Aorta (tissue), 5 donors: ENCODE data around the gene MYPN. TPM values are rescaled to one million over a fixed set of nuclear protein-coding genes. Genes with fewer than 3 reads are reported as not detected.
"Not testable (repeated sequence)": the region's sequence is repeated elsewhere in the genome, so short reads cannot be mapped to it uniquely, and the experiment has no call there.

Experiments
- ATAC-seq: fragments of 200-7000 bp; cut with Tn5 transposase; one replicate; pipeline ENCODE4 v1.9.1; 2022; ENCODE audit warnings: moderate library complexity; ENCODE audit not compliant: low FRiP score
- DNase-seq, 2 donors: peaks; one replicate each; pipeline ENCODE4 v3.0.0-alpha.2; 2020
- H3K27ac ChIP-seq, 2 donors: one replicate each; pipeline ENCODE4 v1.5.1; 2013; ENCODE audit warnings: low read length in 2 of 2, mild to moderate bottlenecking in 2 of 2, moderate library complexity in 2 of 2, control low read depth in 1 of 2, inconsistent platforms in 1 of 2, low read depth in 1 of 2
- H3K27me3 ChIP-seq, 2 donors: one replicate each; pipeline ENCODE4 v1.6.1; 2013; ENCODE audit warnings: control low read depth in 1 of 2, low read length in 1 of 2, mild to moderate bottlenecking in 1 of 2, moderate library complexity in 1 of 2; ENCODE audit not compliant: insufficient read depth in 2 of 2, control insufficient read depth in 1 of 2
- H3K36me3 ChIP-seq, 2 donors: one replicate each; pipeline ENCODE4 v1.6.1; 2013; ENCODE audit warnings: control low read depth in 1 of 2, low read length in 1 of 2, mild to moderate bottlenecking in 1 of 2; ENCODE audit not compliant: insufficient read depth in 2 of 2, control insufficient read depth in 1 of 2
- H3K4me1 ChIP-seq, 2 donors: one replicate each; pipeline ENCODE4 v1.6.1; 2013; ENCODE audit warnings: low read length in 2 of 2, control low read depth in 1 of 2, mild to moderate bottlenecking in 1 of 2, moderate library complexity in 1 of 2; ENCODE audit not compliant: insufficient read depth in 2 of 2, control insufficient read depth in 1 of 2
- H3K4me3 ChIP-seq, 2 donors: one replicate each; pipeline ENCODE4 v1.5.1; 2013; ENCODE audit warnings: low read length in 2 of 2, control low read depth in 1 of 2, mild to moderate bottlenecking in 1 of 2
- H3K9me3 ChIP-seq: one replicate; pipeline ENCODE4 v1.6.1; 2013; ENCODE audit warnings: mild to moderate bottlenecking, low read length; ENCODE audit not compliant: control insufficient read depth
- WGBS, 2 donors: extraction: QIAGEN DNeasy Blood & Tissue Kit; methylation state at CpG; one replicate each; pipeline ENCODE4 v1.1.7; 2013; 5-methylcytosine and 5-hydroxymethylcytosine counted together
- intact Hi-C, 2 donors: fragments of 100-400 bp; cut with DNase I; formaldehyde crosslinking; loops; one replicate each; pipeline versions ENCODE4 v1.14.2 to v1.15.0; 2022
- polyA plus RNA-seq, 2 donors: library from polyadenylated mRNA; stranded (reverse); fragments of 200-250 nt; gene quantifications; one replicate each; pipeline ENCODE4 v1.2.3, GENCODE V29; 2013
- total RNA-seq, 2 donors: library from RNA; stranded (reverse); fragmentation: NEBNext Ultra II Directional; extraction: Animal tissue kit (Norgen Biotek cat#: 25700); gene quantifications; one replicate each; pipeline ENCODE4 v1.2.1, GENCODE V29; 2021
- donor health status: healthy with polysubstance abuse.
- donor health status: Bipolar disorder and iron deficiency.
- donor health status: DM: no; HTN: no; CAD: no.
- donor health status: DM: no; HTN: no; CAD: no.
- donor health status: DM: yes; HTN: yes; CAD: no.

The MYPN gene
- total and polyA plus RNA-seq, 4 donors = 0.10 to 0.25 TPM; not detected in 2

GRCh38 chr10:68179016-68179415 lies 69.7 kb downstream of the MYPN start:
- Histone ChIP-seq H3K36me3 (no peaks in the 10 kb centered on the region), H3K27ac (no peak overlapping the region), H3K27me3 (no peaks in the 10 kb centered on the region), H3K4me1 (no peaks in the 10 kb centered on the region), H3K4me3 (no peak overlapping the region), H3K9me3 (no peaks in the 10 kb centered on the region)
- WGBS, 2 donors = 65 to 67% methylated on average over 3 of the region's 3 CpGs
- ATAC-seq (no peak), DNase-seq (no peak)
- intact Hi-C loops = no loop called here

- ATAC-seq (no peak), DNase-seq (no peak)
- no peak overlapping the region for H3K4me3 ChIP-seq
- no peaks in the 10 kb centered on the region for H3K36me3 ChIP-seq
- no peak overlapping the region for H3K27ac ChIP-seq
- intact Hi-C loops = no loop called here
- no peaks in the 10 kb centered on the region for H3K9me3 ChIP-seq
- H3K27me3 ChIP-seq = no peaks in the 10 kb centered on the region
- H3K4me1 ChIP-seq = no peaks in the 10 kb centered on the region
- 79 to 85% methylated on average over 3 of the region's 3 CpGs for WGBS, 2 donors
Measured at GRCh38 chr10:68180490-68180889, 71.2 kb downstream of the MYPN start.

GRCh38 chr10:68184546-68184945 lies 75.3 kb downstream of the MYPN start:
- Histone ChIP-seq H3K4me3 (no peak overlapping the region), H3K4me1 (no peaks in the 10 kb centered on the region), H3K9me3 (no peaks in the 10 kb centered on the region), H3K36me3 (no peaks in the 10 kb centered on the region), H3K27ac (no peak overlapping the region), H3K27me3 (no peaks in the 10 kb centered on the region)
- intact Hi-C loops = no loop called here
- 58 to 70% methylated on average over 7 of the region's 7 CpGs for WGBS, 2 donors
- DNase-seq = no peak
- no peak for ATAC-seq

GRCh38 chr10:68185085-68185484 lies 75.8 kb downstream of the MYPN start:
- intact Hi-C loops = no loop called here
- 49% methylated on average over 2 of the region's 2 CpGs for WGBS, 2 donors
- Histone ChIP-seq H3K4me1 (no peaks in the 10 kb centered on the region), H3K27ac (no peak overlapping the region), H3K4me3 (no peak overlapping the region), H3K9me3 (no peaks in the 10 kb centered on the region), H3K27me3 (no peaks in the 10 kb centered on the region), H3K36me3 (no peaks in the 10 kb centered on the region)
- no peak for DNase-seq
- ATAC-seq = no peak

GRCh38 chr10:68188835-68189234 lies 79.5 kb downstream of the MYPN start:
- Histone ChIP-seq H3K36me3 (no peaks in the 10 kb centered on the region), H3K4me3 (no peak overlapping the region), H3K27ac (no peak overlapping the region), H3K27me3 (no peaks in the 10 kb centered on the region), H3K9me3 (no peaks in the 10 kb centered on the region), H3K4me1 (no peaks in the 10 kb centered on the region)
- DNase-seq (no peak), ATAC-seq (no peak)
- WGBS, 2 donors = 80 to 83% methylated on average over 6 of the region's 6 CpGs
- intact Hi-C loops = no loop called here

- H3K27me3 ChIP-seq = no peaks in the 10 kb centered on the region
- intact Hi-C loops = no loop called here
- ATAC-seq = no peak
- H3K36me3 ChIP-seq = no peaks in the 10 kb centered on the region
- H3K4me1 ChIP-seq = no peaks in the 10 kb centered on the region
- WGBS, 2 donors = 86 to 90% methylated on average over 3 of the region's 3 CpGs
- H3K4me3 ChIP-seq = no peak overlapping the region
- no peak for DNase-seq
- H3K27ac ChIP-seq = no peak overlapping the region
- H3K9me3 ChIP-seq = no peaks in the 10 kb centered on the region
Measured at GRCh38 chr10:68192113-68192512, 82.8 kb downstream of the MYPN start.

- H3K4me1 ChIP-seq = no peaks in the 10 kb centered on the region
- H3K36me3 ChIP-seq = no peaks in the 10 kb centered on the region
- H3K4me3 ChIP-seq = no peak overlapping the region
- no peak overlapping the region for H3K27ac ChIP-seq
- no peaks in the 10 kb centered on the region for H3K9me3 ChIP-seq
- ATAC-seq (no peak), DNase-seq (no peak)
- H3K27me3 ChIP-seq = no peaks in the 10 kb centered on the region
- intact Hi-C loops = no loop called here
- 76 to 84% methylated on average over 6 of the region's 6 CpGs for WGBS, 2 donors
Measured at GRCh38 chr10:68194290-68194689, 85.0 kb downstream of the MYPN start.

GRCh38 chr10:68195776-68196175 lies 86.5 kb downstream of the MYPN start:
- H3K4me3 ChIP-seq, intact Hi-C loops, H3K27ac ChIP-seq, H3K9me3 ChIP-seq, H3K36me3 ChIP-seq, H3K4me1 ChIP-seq, DNase-seq, ATAC-seq, H3K27me3 ChIP-seq: not testable (repeated sequence)
- 79 to 89% methylated on average over 2 of the region's 2 CpGs for WGBS, 2 donors

GRCh38 chr10:68196701-68197100 lies 87.4 kb downstream of the MYPN start:
- Histone ChIP-seq H3K9me3 (no peaks in the 10 kb centered on the region), H3K36me3 (no peaks in the 10 kb centered on the region), H3K27ac (no peak overlapping the region), H3K27me3 (no peaks in the 10 kb centered on the region), H3K4me3 (no peak overlapping the region), H3K4me1 (no peaks in the 10 kb centered on the region)
- no peak for DNase-seq
- no peak for ATAC-seq
- intact Hi-C loops = no loop called here
- 42 to 58% methylated on average over 3 of the region's 3 CpGs for WGBS, 2 donors
